Panc1 (cell line): ENCODE data around the gene CEMIP. TPM values are rescaled to one million over a fixed set of nuclear protein-coding genes. Genes with fewer than 3 reads are reported as not detected.

ENCODE experiments used
- ATAC-seq: fragments of 200-7000 bp; cut with Tn5 transposase; 2 replicates; pipeline ENCODE4 v1.9.1; 2020; ENCODE audit warnings: mild to moderate bottlenecking, moderate library complexity
- BruUV-seq: library from RNA; stranded (reverse); fragments of 400-500 nt; replicated peaks from 2 replicates; lab custom pipeline; 2021; lab: Mats Ljungman, UMichigan
- CTCF ChIA-PET: fragments of 300-600 bp; sonication (Branson Sonifier 250); formaldehyde crosslinking; loops from one replicate; lab custom pipeline; 2022; ENCODE audit warnings: antibody characterized with exemption; lab: Charles Lee
- POLR2A ChIA-PET: fragments of 300-600 bp; sonication (Branson Sonifier 250); formaldehyde crosslinking; loops from one replicate; lab custom pipeline; 2022; ENCODE audit warnings: antibody characterized with exemption; lab: Charles Lee
- DNase-seq: peaks from one replicate; pipeline ENCODE4 v3.0.0-alpha.2; 2010; ENCODE audit warnings: low read depth, low spot score
- H3K27ac ChIP-seq: 2 replicates; pipeline ENCODE4 v1.5.1; 2011; ENCODE audit warnings: mild to moderate bottlenecking, low read length, inconsistent platforms
- H3K27me3 ChIP-seq: fragments of 200-500 bp; sonication (Bioruptor generic); 2 replicates; pipeline ENCODE4 v1.6.0; 2014; ENCODE audit warnings: low read length, inconsistent platforms; ENCODE audit not compliant: control insufficient read depth, insufficient read depth
- H3K36me3 ChIP-seq: fragments of 200-500 bp; sonication (Bioruptor generic); 2 replicates; pipeline ENCODE4 v1.5.1; 2014; ENCODE audit warnings: inconsistent platforms, mild to moderate bottlenecking, low read length, moderate library complexity; ENCODE audit not compliant: control insufficient read depth, insufficient read depth
- H3K4me1 ChIP-seq: 2 replicates; pipeline ENCODE4 v1.5.1; 2011; ENCODE audit warnings: inconsistent platforms, mild to moderate bottlenecking, low read length, moderate library complexity; ENCODE audit not compliant: control insufficient read depth, insufficient read depth
- H3K4me3 ChIP-seq, 2 experiments: 2 replicates each; pipeline ENCODE4 v1.5.1; 2011 to 2012; ENCODE audit warnings: low read depth in 2 of 2, low read length in 2 of 2, mild to moderate bottlenecking in 2 of 2, inconsistent platforms in 1 of 2, moderate library complexity in 1 of 2
- H3K9me3 ChIP-seq: fragments of 200-500 bp; sonication (Bioruptor generic); 2 replicates; pipeline ENCODE4 v1.5.1; 2014; ENCODE audit warnings: low read depth, mild to moderate bottlenecking, inconsistent platforms, low read length, moderate library complexity; ENCODE audit not compliant: control insufficient read depth, insufficient read depth
- POLR2AphosphoS5 ChIP-seq: IDR thresholded peaks from 2 replicates; pipeline ENCODE4 v1.6.1; 2012; ENCODE audit warnings: mild to moderate bottlenecking, low read depth, low read length, moderate library complexity
- REST ChIP-seq, 2 experiments: IDR thresholded peaks; 2 replicates each; pipeline ENCODE4 v1.6.1; 2011 to 2012; ENCODE audit warnings: low read depth in 2 of 2, control low read depth in 1 of 2, low read length in 1 of 2, mild to moderate bottlenecking in 1 of 2, moderate library complexity in 1 of 2; ENCODE audit not compliant: insufficient read depth in 1 of 2
- SIN3A ChIP-seq: IDR thresholded peaks from 2 replicates; pipeline ENCODE4 v1.6.1; 2012; ENCODE audit warnings: low read depth, mild to moderate bottlenecking, low read length, moderate library complexity, borderline replicate concordance; ENCODE audit not compliant: insufficient read depth
- TCF7L2 ChIP-seq: IDR thresholded peaks from 2 replicates; pipeline ENCODE4 v1.6.1; 2011; ENCODE audit warnings: mild to moderate bottlenecking, low read depth, low read length, inconsistent platforms
- in situ Hi-C: cut with HindIII; loops from 2 replicates; pipeline ENCODE4 v1.10.0; 2016; ENCODE audit warnings: low sequenced_read_pairs, low pct_unique_long_range_greater_than_20kb
- intact Hi-C: fragments of 100-400 bp; cut with micrococcal nuclease; formaldehyde crosslinking; loops from one replicate; pipeline ENCODE4 v1.10.0; 2022; ENCODE audit not compliant: unreplicated experiment
- total RNA-seq: library from RNA; stranded (reverse); gene quantifications from one replicate; pipeline ENCODE4 v1.2.1, GENCODE V29; 2021; ENCODE audit not compliant: unreplicated experiment
- TF ChIP-seq, protein P1 (sequence below): fragments of 450-650 bp; IDR thresholded peaks from 2 replicates; pipeline ENCODE4 v1.5.1; 2017; ENCODE audit warnings: mild to moderate bottlenecking

Gene CEMIP
- total RNA-seq, 1 experiment from 2014 or later: 0.46 TPM

DNA sequence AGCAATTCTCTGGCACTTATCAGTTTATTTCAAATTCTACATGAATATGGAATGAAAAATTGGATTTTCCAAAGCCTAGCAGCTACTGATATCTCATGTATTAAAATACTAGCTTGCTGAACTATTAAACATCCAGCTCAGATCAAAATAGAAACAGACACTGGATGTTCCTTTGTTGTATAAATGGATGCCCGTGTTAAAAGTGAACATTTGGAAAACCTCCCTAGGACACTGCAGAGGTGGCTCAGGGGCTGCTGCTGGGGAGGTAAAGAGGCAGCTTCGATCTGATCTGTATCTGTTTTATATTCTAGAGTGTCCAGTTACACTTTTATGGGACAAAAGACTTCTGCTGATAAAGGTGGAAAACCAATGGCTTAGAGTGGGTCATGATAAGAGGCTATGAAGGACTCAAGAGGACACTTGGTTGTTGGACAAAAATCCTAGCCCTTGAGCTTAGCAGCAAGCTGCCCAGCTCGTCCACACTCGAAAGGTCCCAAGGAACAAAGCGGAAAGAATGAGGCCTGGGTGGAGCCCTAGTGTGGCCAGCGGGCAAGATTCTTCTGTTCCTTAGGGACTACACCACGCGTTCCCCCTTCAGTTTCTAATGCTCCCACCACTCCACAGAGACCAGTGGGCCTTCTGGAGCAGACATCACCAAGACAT lies 200.5 kb downstream of the CEMIP start:
- POLR2A ChIA-PET: no interaction called here
- no peak for ATAC-seq
- in situ Hi-C loops: no loop called here
- no peak overlapping the region for H3K27ac ChIP-seq
- intact Hi-C loops: loop anchor here (5.0 kb wide), 1 partner anchor 288 kb away; no protein-coding TSS in a partner anchor
- no peaks in the 10 kb centered on the region for H3K27me3 ChIP-seq
- no peak overlapping the region for H3K4me3 ChIP-seq
- DNase-seq: no peak
- CTCF ChIA-PET: interaction anchor here (0.6 kb wide), 1 partner anchor 516 kb away, joined by 3 read pairs; no protein-coding TSS in a partner anchor
- H3K4me1 ChIP-seq: no peaks in the 10 kb centered on the region
- peaks cover 3% of the 10 kb centered on the region; the same call in 1 of the 2 replicates for H3K36me3 ChIP-seq
- no peak for TF ChIP-seq REST (IDR thresholded peaks at IDR 0.05; ENCODE audit: insufficient read depth in 1 of 2, low read depth in 2 of 2, low read length in 1 of 2)
- no peak for TF ChIP-seq TCF7L2
- no peak for TF ChIP-seq POLR2AphosphoS5
- TF ChIP-seq, protein P1, sequence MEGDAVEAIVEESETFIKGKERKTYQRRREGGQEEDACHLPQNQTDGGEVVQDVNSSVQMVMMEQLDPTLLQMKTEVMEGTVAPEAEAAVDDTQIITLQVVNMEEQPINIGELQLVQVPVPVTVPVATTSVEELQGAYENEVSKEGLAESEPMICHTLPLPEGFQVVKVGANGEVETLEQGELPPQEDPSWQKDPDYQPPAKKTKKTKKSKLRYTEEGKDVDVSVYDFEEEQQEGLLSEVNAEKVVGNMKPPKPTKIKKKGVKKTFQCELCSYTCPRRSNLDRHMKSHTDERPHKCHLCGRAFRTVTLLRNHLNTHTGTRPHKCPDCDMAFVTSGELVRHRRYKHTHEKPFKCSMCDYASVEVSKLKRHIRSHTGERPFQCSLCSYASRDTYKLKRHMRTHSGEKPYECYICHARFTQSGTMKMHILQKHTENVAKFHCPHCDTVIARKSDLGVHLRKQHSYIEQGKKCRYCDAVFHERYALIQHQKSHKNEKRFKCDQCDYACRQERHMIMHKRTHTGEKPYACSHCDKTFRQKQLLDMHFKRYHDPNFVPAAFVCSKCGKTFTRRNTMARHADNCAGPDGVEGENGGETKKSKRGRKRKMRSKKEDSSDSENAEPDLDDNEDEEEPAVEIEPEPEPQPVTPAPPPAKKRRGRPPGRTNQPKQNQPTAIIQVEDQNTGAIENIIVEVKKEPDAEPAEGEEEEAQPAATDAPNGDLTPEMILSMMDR: no peak
- TF ChIP-seq SIN3A: no peak
- H3K9me3 ChIP-seq: no peaks in the 10 kb centered on the region
- no TSS peak for BruUV-seq

DNA sequence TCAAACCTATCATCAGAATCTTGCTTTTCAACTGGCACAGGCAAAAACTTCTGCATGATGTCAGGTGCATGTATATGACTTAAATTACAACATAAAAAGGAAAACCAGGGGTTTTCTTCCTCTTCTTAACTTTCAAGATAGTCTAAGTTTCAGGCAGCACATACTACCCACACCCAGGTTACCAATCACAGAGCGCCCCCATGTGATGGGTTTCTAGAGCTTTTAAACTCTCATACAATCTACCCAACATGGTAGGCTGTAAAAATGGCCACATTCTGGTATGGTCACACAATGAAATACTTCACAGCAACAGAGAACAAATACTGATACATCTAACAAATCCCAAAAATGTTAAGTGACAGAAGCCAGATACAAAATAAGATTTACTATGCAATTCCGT lies 203.0 kb downstream of the CEMIP start:
- in situ Hi-C loops: no loop called here
- POLR2A ChIA-PET: no interaction called here
- BruUV-seq: no TSS peak
- Histone ChIP-seq H3K4me1 (0 out of 2 replicates have a peak, but pooled peaks cover 3% of the 10 kb centered on the region), H3K36me3 (peaks cover 3% of the 10 kb centered on the region; the same call in 1 of the 2 replicates), H3K27me3 (no peaks in the 10 kb centered on the region), H3K9me3 (no peaks in the 10 kb centered on the region), H3K27ac (no peak overlapping the region), H3K4me3 (no peak overlapping the region)
- DNase-seq: no peak
- CTCF ChIA-PET: interaction anchor here (0.6 kb wide), 1 partner anchor 124 kb away, joined by 3 read pairs; no protein-coding TSS in a partner anchor
- intact Hi-C loops: no loop called here
- ATAC-seq: no peak
- TF ChIP-seq, protein P1: peak; percentile 25; the same call in 1 of the 2 replicates
- no peak for TF ChIP-seq REST (IDR thresholded peaks at IDR 0.05; ENCODE audit: insufficient read depth in 1 of 2, low read depth in 2 of 2, low read length in 1 of 2)
